Pancreas (tissue), 10 donors: ENCODE results near the gene GSN. TPM values are rescaled to one million over a fixed set of nuclear protein-coding genes. Genes with fewer than 3 reads are reported as not detected.

ENCODE experiments used
- ATAC-seq, 4 donors: fragments of 200-7000 bp; cut with Tn5 transposase; one replicate each; pipeline versions ENCODE4 v1.8.0 to v1.9.1; 2020; ENCODE audit warnings: mild to moderate bottlenecking in 4 of 4, moderate library complexity in 4 of 4
- DNase-seq, 6 donors: peaks; one replicate each; pipeline ENCODE4 v3.0.0-alpha.2; 2020
- FAIRE-seq: peaks from 2 replicates; lab custom pipeline; 2012; peaks lifted over from hg19 to GRCh38; lab: Jason Lieb, UNC
- H3K27ac ChIP-seq, 4 donors: fragments of 200-600 bp; sonication (generic); 1 replicate in 3 of 4; 2 replicates in 1 of 4; pipeline versions ENCODE4 v1.5.0 to v1.8.0; 2020
- H3K27me3 ChIP-seq, 4 donors: fragments of 200-600 bp; one replicate each; pipeline ENCODE4 v1.8.0; 2021
- H3K36me3 ChIP-seq, 3 donors: fragments of 200-600 bp; sonication (generic) in 1 of 3; one replicate each; pipeline versions ENCODE4 v1.5.0 to v1.8.0; 2020 to 2021
- H3K4me1 ChIP-seq, 3 donors: fragments of 200-600 bp; one replicate each; pipeline ENCODE4 v1.8.0; 2021
- H3K4me3 ChIP-seq, 4 donors: fragments of 200-600 bp; sonication (generic) in 2 of 4; one replicate each; pipeline versions ENCODE4 v1.5.0 to v1.8.0; 2020 to 2021
- H3K9me3 ChIP-seq, 4 donors: fragments of 200-600 bp; one replicate each; pipeline ENCODE4 v1.8.0; 2021
- WGBS, 2 donors: extraction: QIAGEN DNeasy Blood & Tissue Kit; methylation state at CpG; one replicate each; pipeline ENCODE4 v1.1.7; 2013; 5-methylcytosine and 5-hydroxymethylcytosine counted together
- intact Hi-C, 3 donors: fragments of 100-400 bp; cut with DNase I; formaldehyde crosslinking; loops; one replicate each; pipeline versions ENCODE4 v1.11.1 to v1.14.2; 2022
- polyA plus RNA-seq, 2 donors: library from polyadenylated mRNA; stranded (reverse); fragments of 200-250 nt; gene quantifications; one replicate each; pipeline ENCODE4 v1.2.3, GENCODE V29; 2013
- total RNA-seq, 6 donors: library from RNA; stranded (reverse); fragmentation: NEBNext Ultra II Directional in 4 of 6; extraction: Animal tissue kit (Norgen Biotek cat#: 25700) in 4 of 6; gene quantifications; one replicate each; pipeline versions ENCODE4 v1.2.1 to v1.2.4, GENCODE V29; 2021 to 2023
- TF ChIP-seq, protein P1 (sequence below), 4 donors: fragments of 200-600 bp; sonication (generic) in 3 of 4; IDR thresholded peaks; one replicate each; pipeline versions ENCODE4 v1.5.0 to v1.8.0; 2021; ENCODE audit warnings: antibody characterized with exemption in 4 of 4
- donor health status: healthy with polysubstance abuse.
- donor health status: DM: no; HTN: no; CAD: no; lungs with moderate emphysema.
- donor health status: DM: no; HTN: no; CAD: no.
- donor health status: control.
- donor health status: control.
- donor health status: Bipolar disorder and iron deficiency.
- donor health status: DM: yes; HTN: yes; CAD: no.
- donor health status: DM: no; HTN: no; CAD: no.
- donor health status: DM: no; HTN: no; CAD: no.
- donor health status: DM: yes; HTN: yes; CAD: no.

The GSN gene
- total and polyA plus RNA-seq, 8 donors: 44.0 to 193 (median 132) TPM

DNA sequence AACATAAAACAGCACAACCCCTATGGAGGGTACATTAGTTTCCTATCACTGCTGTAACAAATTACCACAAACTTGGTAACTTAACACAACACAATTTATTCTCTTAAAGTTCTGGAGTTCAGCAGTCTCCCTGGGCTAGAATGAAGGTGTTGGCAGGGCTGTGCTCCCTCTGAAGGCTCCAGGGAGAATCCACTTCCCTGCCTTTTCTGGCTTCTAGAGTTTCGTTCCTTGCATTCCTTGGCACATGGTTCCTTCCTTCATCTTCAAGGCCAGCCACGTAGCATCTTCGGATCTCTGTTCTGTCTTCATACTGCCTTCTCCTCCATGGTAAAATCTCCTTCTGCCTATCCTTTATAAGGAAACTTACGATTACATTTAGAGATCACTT, 25.0 kb upstream of the GSN start:
- WGBS, 2 donors: 84 to 88% methylated on average over 4 of the region's 4 CpGs
- Histone ChIP-seq H3K36me3 (no peaks in the 10 kb centered on the region), H3K4me3 (no peak overlapping the region), H3K9me3 (no peaks in the 10 kb centered on the region), H3K27ac (no peak overlapping the region), H3K4me1 (no peaks in the 10 kb centered on the region), H3K27me3 (no peaks in the 10 kb centered on the region)
- ATAC-seq (no peak), FAIRE-seq (no peak), DNase-seq (no peak)
- intact Hi-C loops: no loop called here
- TF ChIP-seq, protein P1, sequence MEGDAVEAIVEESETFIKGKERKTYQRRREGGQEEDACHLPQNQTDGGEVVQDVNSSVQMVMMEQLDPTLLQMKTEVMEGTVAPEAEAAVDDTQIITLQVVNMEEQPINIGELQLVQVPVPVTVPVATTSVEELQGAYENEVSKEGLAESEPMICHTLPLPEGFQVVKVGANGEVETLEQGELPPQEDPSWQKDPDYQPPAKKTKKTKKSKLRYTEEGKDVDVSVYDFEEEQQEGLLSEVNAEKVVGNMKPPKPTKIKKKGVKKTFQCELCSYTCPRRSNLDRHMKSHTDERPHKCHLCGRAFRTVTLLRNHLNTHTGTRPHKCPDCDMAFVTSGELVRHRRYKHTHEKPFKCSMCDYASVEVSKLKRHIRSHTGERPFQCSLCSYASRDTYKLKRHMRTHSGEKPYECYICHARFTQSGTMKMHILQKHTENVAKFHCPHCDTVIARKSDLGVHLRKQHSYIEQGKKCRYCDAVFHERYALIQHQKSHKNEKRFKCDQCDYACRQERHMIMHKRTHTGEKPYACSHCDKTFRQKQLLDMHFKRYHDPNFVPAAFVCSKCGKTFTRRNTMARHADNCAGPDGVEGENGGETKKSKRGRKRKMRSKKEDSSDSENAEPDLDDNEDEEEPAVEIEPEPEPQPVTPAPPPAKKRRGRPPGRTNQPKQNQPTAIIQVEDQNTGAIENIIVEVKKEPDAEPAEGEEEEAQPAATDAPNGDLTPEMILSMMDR (IDR thresholded peaks at IDR 0.05): no peak

DNA sequence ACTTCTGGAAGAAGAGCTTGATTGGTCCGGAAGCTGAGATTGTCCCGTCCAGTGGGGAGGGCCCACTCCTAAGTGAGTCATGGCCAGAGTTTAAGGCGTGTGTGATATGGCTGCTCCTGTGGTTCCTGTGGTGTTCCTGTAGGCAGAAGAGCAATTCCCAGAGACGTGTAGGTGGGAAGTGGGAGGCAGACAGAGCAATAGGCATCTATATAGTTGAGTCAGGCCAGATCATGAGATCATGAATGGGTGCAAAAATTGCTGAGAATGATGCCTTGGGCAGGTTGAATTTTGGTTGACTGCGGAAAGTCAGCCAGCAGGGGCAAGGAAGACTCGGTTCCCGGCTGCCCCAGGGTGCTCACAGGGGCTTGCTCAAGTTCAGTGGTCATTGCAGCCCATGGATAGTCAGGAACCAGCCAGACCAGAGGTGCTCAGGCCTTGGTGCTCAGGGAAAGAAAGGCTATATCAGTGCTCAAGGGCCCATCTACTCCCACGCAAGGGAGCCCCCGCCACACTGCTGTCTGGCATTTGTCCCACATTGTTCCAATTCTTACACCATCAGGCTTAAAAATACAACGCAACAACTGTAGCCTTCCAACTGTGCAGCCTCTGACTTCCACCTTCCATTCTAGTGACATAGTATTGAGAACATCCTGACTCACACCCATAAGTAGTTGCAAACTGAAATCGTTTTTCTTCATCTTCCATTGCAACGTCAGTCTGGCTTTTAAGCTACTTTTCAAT, 21.0 kb upstream of the GSN start:
- 80 to 85% methylated on average over 12 of the region's 12 CpGs for WGBS, 2 donors
- TF ChIP-seq, protein P1 (IDR thresholded peaks at IDR 0.05): no peak
- FAIRE-seq (no peak), ATAC-seq (peak in 2 of 4 donors; percentile 53 to 58), DNase-seq (no peak)
- H3K27ac ChIP-seq: no peak overlapping the region
- H3K36me3 ChIP-seq: no peaks in the 10 kb centered on the region
- no peaks in the 10 kb centered on the region for H3K4me1 ChIP-seq
- intact Hi-C loops: no loop called here
- no peaks in the 10 kb centered on the region for H3K27me3 ChIP-seq
- H3K4me3 ChIP-seq: no peak overlapping the region
- no peaks in the 10 kb centered on the region for H3K9me3 ChIP-seq

DNA sequence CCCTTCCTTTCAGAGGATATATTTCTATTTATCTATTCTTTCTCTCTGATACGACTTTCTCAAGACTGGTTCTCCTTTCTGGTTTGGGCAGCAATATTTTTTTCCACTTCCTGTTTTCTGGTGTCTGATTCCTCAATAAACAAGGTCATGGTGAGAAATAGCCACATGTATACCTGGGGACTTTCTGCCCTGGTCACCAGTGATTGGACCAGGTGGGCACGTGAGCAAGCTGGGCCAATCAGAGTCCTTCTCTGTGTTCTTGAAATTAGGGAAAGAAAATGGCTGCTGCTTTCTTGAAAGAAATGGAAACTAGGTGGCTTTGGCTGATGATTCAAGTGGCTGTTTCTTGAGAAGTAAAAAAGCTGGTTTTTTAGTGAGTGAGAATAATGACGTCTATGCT, 18.4 kb upstream of the GSN start:
- 80 to 87% methylated on average over 3 of the region's 3 CpGs for WGBS, 2 donors
- H3K4me3 ChIP-seq: no peak overlapping the region
- no peaks in the 10 kb centered on the region for H3K36me3 ChIP-seq
- no peaks in the 10 kb centered on the region for H3K9me3 ChIP-seq
- TF ChIP-seq, protein P1 (IDR thresholded peaks at IDR 0.05): no peak
- FAIRE-seq: no peak
- DNase-seq: no peak
- peak in 1 of 4 donors; percentile 41 for ATAC-seq
- H3K27me3 ChIP-seq: no peaks in the 10 kb centered on the region
- H3K27ac ChIP-seq: no peak overlapping the region
- H3K4me1 ChIP-seq: no peaks in the 10 kb centered on the region
- intact Hi-C loops: no loop called here

DNA sequence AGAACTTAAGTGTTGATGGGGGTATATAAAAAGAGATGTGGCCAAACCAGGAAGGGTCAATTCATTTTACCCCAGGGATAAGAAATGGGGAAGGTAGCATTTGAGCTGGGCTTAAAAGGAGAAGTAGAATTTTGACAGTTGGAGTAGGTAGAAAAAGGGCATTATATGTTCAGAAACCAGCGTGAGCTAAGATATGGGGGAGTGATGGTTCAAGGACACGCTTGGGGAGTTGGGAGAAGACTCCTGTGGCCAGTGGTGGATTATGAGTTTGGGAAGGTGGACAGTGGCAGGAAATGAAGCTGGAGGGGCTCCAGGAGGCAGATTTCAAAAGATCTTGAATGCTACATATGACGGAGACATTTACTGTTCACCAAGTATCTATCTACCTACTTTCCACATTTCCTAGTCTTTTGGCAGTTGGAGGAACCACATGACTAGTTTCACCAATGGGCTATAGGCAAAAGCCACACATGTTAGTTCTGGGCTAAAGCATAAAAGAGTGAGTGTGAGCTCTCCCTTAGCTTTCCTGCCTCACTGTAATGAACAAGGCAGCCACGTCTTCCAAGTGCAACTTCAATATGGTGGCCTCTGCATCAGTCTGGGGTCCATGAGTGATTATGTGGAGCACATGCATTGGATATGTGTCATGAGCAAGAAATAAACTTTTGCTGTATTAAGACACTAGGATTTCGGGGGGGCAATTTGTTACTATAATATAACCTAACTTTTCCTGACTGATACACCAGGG, 15.7 kb upstream of the GSN start:
- Histone ChIP-seq H3K4me3 (no peak overlapping the region), H3K36me3 (no peaks in the 10 kb centered on the region), H3K4me1 (no peaks in the 10 kb centered on the region), H3K9me3 (no peaks in the 10 kb centered on the region), H3K27ac (no peak overlapping the region), H3K27me3 (no peaks in the 10 kb centered on the region)
- intact Hi-C loops: no loop called here
- ATAC-seq: no peak
- WGBS, 2 donors: 94% methylated on average over 5 of the region's 5 CpGs
- TF ChIP-seq, protein P1 (IDR thresholded peaks at IDR 0.05): no peak
- no peak for DNase-seq
- no peak for FAIRE-seq

DNA sequence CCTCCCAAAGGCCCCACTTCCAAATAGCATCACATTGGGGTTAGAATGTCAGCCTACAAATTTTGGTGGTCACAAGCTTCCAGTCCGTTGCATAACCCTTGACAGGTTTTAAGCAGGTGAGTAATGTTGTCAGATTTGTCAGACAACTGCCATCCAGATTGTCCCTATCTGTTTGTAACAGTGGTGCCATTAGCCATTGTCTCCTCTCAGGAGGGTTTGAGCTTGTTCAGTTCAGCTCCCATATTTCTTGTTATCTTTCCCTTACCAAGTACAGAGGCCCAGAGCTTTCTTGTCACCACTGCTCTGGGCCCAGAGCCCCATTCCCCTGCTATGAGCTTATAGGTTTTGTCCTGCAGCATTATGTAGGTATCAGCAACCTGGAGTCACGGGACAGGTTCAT, 14.8 kb upstream of the GSN start:
- Histone ChIP-seq H3K36me3 (no peaks in the 10 kb centered on the region), H3K9me3 (no peaks in the 10 kb centered on the region), H3K27me3 (no peaks in the 10 kb centered on the region), H3K27ac (no peak overlapping the region), H3K4me3 (no peak overlapping the region), H3K4me1 (no peaks in the 10 kb centered on the region)
- TF ChIP-seq, protein P1 (IDR thresholded peaks at IDR 0.05): no peak
- FAIRE-seq: no peak
- intact Hi-C loops: no loop called here
- no peak for DNase-seq
- ATAC-seq: no peak
- WGBS, 2 donors: 82% methylated on average over 2 of the region's 2 CpGs
